K562 (cell line): ENCODE results near the gene LPA. TPM values are rescaled to one million over a fixed set of nuclear protein-coding genes. Genes with fewer than 3 reads are reported as not detected.

Source experiments
- ESRRA ChIP-seq: fragments of 450-650 bp; IDR thresholded peaks from 2 replicates; pipeline ENCODE4 v1.6.1; 2014; ENCODE audit warnings: low read depth, mild to moderate bottlenecking, moderate library complexity, borderline replicate concordance
- FIP1L1 ChIP-seq: fragments of 200-400 bp; formaldehyde crosslinking; IDR thresholded peaks from 2 replicates; pipeline ENCODE4 v1.6.1; 2018; ENCODE audit warnings: mild to moderate bottlenecking, low read depth, low read length; ENCODE audit not compliant: poor library complexity, severe bottlenecking
- FOXP1 ChIP-seq: sonication (generic); formaldehyde crosslinking; IDR thresholded peaks from 2 replicates; pipeline ENCODE4 v1.8.0; 2022; ENCODE audit warnings: mild to moderate bottlenecking, missing genetic modification reagents
- LCOR ChIP-seq: sonication (generic); formaldehyde crosslinking; IDR thresholded peaks from 2 replicates; pipeline ENCODE4 v1.8.0; 2022; ENCODE audit warnings: mild to moderate bottlenecking, missing genetic modification reagents
- MEIS2 ChIP-seq: fragments of 450-650 bp; IDR thresholded peaks from 2 replicates; pipeline ENCODE4 v1.6.1; 2014; ENCODE audit warnings: mild to moderate bottlenecking; ENCODE audit not compliant: partially characterized antibody
- NR3C1 ChIP-seq: sonication (generic); formaldehyde crosslinking; IDR thresholded peaks from 2 replicates; pipeline ENCODE4 v1.8.1; 2022; ENCODE audit warnings: missing genetic modification reagents
- PHB2 ChIP-seq: fragments of 450-650 bp; IDR thresholded peaks from 2 replicates; pipeline ENCODE4 v1.6.1; 2017; ENCODE audit warnings: low read depth
- RBM34 ChIP-seq: fragments of 200-400 bp; formaldehyde crosslinking; IDR thresholded peaks from 2 replicates; pipeline ENCODE4 v1.6.1; 2018; ENCODE audit warnings: low read length, borderline replicate concordance; ENCODE audit not compliant: insufficient read depth
- RCOR1 ChIP-seq, 2 experiments: IDR thresholded peaks; 2 replicates each; pipeline ENCODE4 v1.6.1; 2012; ENCODE audit warnings: low read depth in 2 of 2, low read length in 2 of 2, borderline replicate concordance in 1 of 2, improper control_type of control experiment in 1 of 2
- SLC30A9 ChIP-seq: fragments of 250-450 bp; sonication (Bioruptor Pico); IDR thresholded peaks from 2 replicates; pipeline ENCODE4 v1.8.0; 2022; ENCODE audit warnings: mild to moderate bottlenecking, moderate library complexity
- SREBF1 ChIP-seq: fragments of 150-350 bp; IDR thresholded peaks from 2 replicates; pipeline ENCODE4 v1.6.1; 2014; ENCODE audit warnings: antibody characterized with exemption, low read depth, low read length, borderline replicate concordance
- ZMIZ1 ChIP-seq, 2 experiments: fragments of 150-350 bp in 1 of 2; IDR thresholded peaks; 2 replicates each; pipeline ENCODE4 v1.6.1; 2012 to 2016; ENCODE audit warnings: low read depth in 2 of 2, low read length in 2 of 2, mild to moderate bottlenecking in 1 of 2, moderate library complexity in 1 of 2
- polyA plus RNA-seq, 8 experiments: library from polyadenylated mRNA; depleted of rRNA in 4 of 8; stranded (reverse) in 5 of 8; unstranded in 3 of 8; fragments of >200 nt; fragmentation: Nextera tagmentation in 2 of 8; fragmentation: Illumina TruSeq in 1 of 8; extraction: Ambion mirVana in 2 of 8; extraction: Trizol in 1 of 8; gene quantifications; 2 replicates each; pipeline versions ENCODE4 v1.2.1 to v1.2.3, GENCODE V29; 2011 to 2014; ENCODE audit warnings: inconsistent platforms in 1 of 8, missing spikeins in 1 of 8
- total RNA-seq, 7 experiments: library from RNA; depleted of rRNA in 6 of 7; stranded (reverse); fragments of >200 nt in 6 of 7; fragmentation: Illumina TruSeq in 2 of 7; extraction: Trizol in 2 of 7; gene quantifications; 2 replicates each; pipeline versions ENCODE4 v1.2.1 to v1.2.3, GENCODE V29; 2011 to 2021; ENCODE audit warnings: low replicate concordance in 1 of 7

The LPA gene
- total and polyA plus RNA-seq, 9 of the 15 experiments (the other 6 are each of a cell fraction or from before 2014, with no cell fraction given), result 0.01 to 0.18 (median 0.07) TPM; not detected in 6

GRCh38 chr6:160691617-160692016 is 27.5 kb upstream of the LPA start (continued):
- TF ChIP-seq FOXP1 (CRISPR knock-in tag), result no peak
- 0 out of 2 replicates have a peak, but pooled peaks have one; percentile 30 for TF ChIP-seq SREBF1
- peak; percentile 89 for TF ChIP-seq MEIS2
- TF ChIP-seq FIP1L1, result no peak
- no peak for TF ChIP-seq ZMIZ1 (IDR thresholded peaks at IDR 0.05; ENCODE audit: low read depth in 2 of 2, low read length in 2 of 2)
- no peak for TF ChIP-seq SLC30A9
- TF ChIP-seq PHB2, result no peak
- no peak for TF ChIP-seq RBM34
- no peak for TF ChIP-seq LCOR (CRISPR knock-in tag)
- TF ChIP-seq RCOR1 (IDR thresholded peaks at IDR 0.05; ENCODE audit: borderline replicate concordance in 1 of 2, low read depth in 2 of 2, low read length in 2 of 2), result peak in 1 of 2 experiments; percentile 52; a peak in 1 of 4 replicates
- TF ChIP-seq NR3C1, result no peak
- no peak for TF ChIP-seq ESRRA
